HCT116 (cell line): ENCODE results near the gene MIGA1. TPM values are rescaled to one million over a fixed set of nuclear protein-coding genes. Genes with fewer than 3 reads are reported as not detected.

Experiments used
- ATAC-seq: fragments of 200-7000 bp; cut with Tn5 transposase; 2 replicates; pipeline ENCODE4 v1.9.1; 2020; ENCODE audit warnings: mild to moderate bottlenecking, moderate library complexity
- BruUV-seq: library from RNA; stranded (reverse); fragments of 400-500 nt; replicated peaks from 2 replicates; lab custom pipeline; 2021; lab: Mats Ljungman, UMichigan
- CTCF ChIA-PET: fragments of 300-600 bp; sonication (Branson Sonifier 250); formaldehyde crosslinking; loops from one replicate; lab custom pipeline; 2021; ENCODE audit warnings: antibody characterized with exemption; lab: Charles Lee
- POLR2A ChIA-PET: fragments of 300-600, 350-600 bp; sonication (Branson Sonifier 250); formaldehyde crosslinking; loops from one replicate; lab custom pipeline; 2021; ENCODE audit warnings: antibody characterized with exemption; lab: Charles Lee
- RAD21 ChIA-PET, 2 experiments: fragments of 300-600 bp; sonication (Branson Sonifier 250); formaldehyde crosslinking; loops; one replicate each; lab custom pipeline; 2023; ENCODE audit warnings: low total read pairs in 2 of 2; ENCODE audit not compliant: uncharacterized antibody in 2 of 2, unreplicated experiment in 2 of 2, low non-redundant PET in 1 of 2; lab: Charles Lee
- DNase-seq: peaks from one replicate; pipeline ENCODE4 v3.0.0-alpha.2; 2010; ENCODE audit warnings: low read depth, low spot score
- H2AFZ ChIP-seq: fragments of 200-600 bp; shearing (Covaris generic), sonication (generic); 2 replicates; pipeline ENCODE4 v1.6.1; 2017; ENCODE audit warnings: low read depth, mixed run types, mixed read lengths, antibody characterized with exemption, low read length; ENCODE audit not compliant: poor library complexity, severe bottlenecking
- H3K27ac ChIP-seq: 2 replicates; pipeline ENCODE4 v1.5.1; 2012; ENCODE audit warnings: low read depth, low read length
- H3K27me3 ChIP-seq: fragments of 200-600 bp; sonication (generic); 2 replicates; pipeline ENCODE4 v1.6.1; 2016; ENCODE audit warnings: mixed run types, low read length, mixed read lengths; ENCODE audit not compliant: insufficient read depth
- H3K36me3 ChIP-seq, 2 experiments: fragments of 200-500 bp in 1 of 2; fragments of 200-600 bp in 1 of 2; sonication (Bioruptor generic) in 1 of 2; sonication (generic) in 1 of 2; 2 replicates each; pipeline versions ENCODE4 v1.5.1 to v1.6.1; 2014 to 2016; ENCODE audit warnings: low read length in 2 of 2, inconsistent platforms in 1 of 2, mixed read lengths in 1 of 2, mixed run types in 1 of 2; ENCODE audit not compliant: insufficient read depth in 2 of 2, control insufficient read depth in 1 of 2
- H3K4me1 ChIP-seq, 2 experiments: fragments of 200-600 bp in 1 of 2; sonication (generic) in 1 of 2; 2 replicates each; pipeline versions ENCODE4 v1.5.1 to v1.6.1; 2012 to 2017; ENCODE audit warnings: low read length in 2 of 2, inconsistent platforms in 1 of 2, mild to moderate bottlenecking in 1 of 2, mixed read lengths in 1 of 2, mixed run types in 1 of 2, moderate library complexity in 1 of 2; ENCODE audit not compliant: insufficient read depth in 2 of 2, control insufficient read depth in 1 of 2
- H3K4me2 ChIP-seq: fragments of 200-600 bp; sonication (generic); 2 replicates; pipeline ENCODE4 v1.6.1; 2017; ENCODE audit warnings: mixed run types, low read length, mixed read lengths
- H3K4me3 ChIP-seq, 2 experiments: fragments of 200-600 bp in 1 of 2; sonication (generic) in 1 of 2; replicated peaks in 1 of 2; 2 replicates each; pipeline ENCODE4 v1.5.1; 2011 to 2016; ENCODE audit warnings: low read length in 2 of 2, control low read depth in 1 of 2, low read depth in 1 of 2, mild to moderate bottlenecking in 1 of 2, mixed read lengths in 1 of 2, mixed run types in 1 of 2
- H3K79me2 ChIP-seq: fragments of 200-600 bp; sonication (generic); 2 replicates; pipeline ENCODE4 v1.6.1; 2017; ENCODE audit warnings: mild to moderate bottlenecking, mixed run types, low read length, moderate library complexity, mixed read lengths; ENCODE audit not compliant: insufficient read depth
- H3K9ac ChIP-seq: fragments of 200-600 bp; sonication (generic); 2 replicates; pipeline ENCODE4 v1.6.1; 2016; ENCODE audit warnings: low read length, mixed read lengths
- H3K9me2 ChIP-seq: fragments of 200-600 bp; sonication (generic), shearing (Covaris generic); 2 replicates; pipeline ENCODE4 v1.6.1; 2017; ENCODE audit warnings: mixed run types, mild to moderate bottlenecking, moderate library complexity; ENCODE audit not compliant: insufficient read depth
- H3K9me3 ChIP-seq, 2 experiments: fragments of 200-500 bp in 1 of 2; fragments of 200-600 bp in 1 of 2; sonication (Bioruptor generic) in 1 of 2; sonication (generic) in 1 of 2; 2 replicates each; pipeline ENCODE4 v1.6.1; 2014 to 2017; ENCODE audit warnings: low read length in 2 of 2, mixed read lengths in 2 of 2, inconsistent platforms in 1 of 2, low read depth in 1 of 2, mild to moderate bottlenecking in 1 of 2, mixed run types in 1 of 2, moderate library complexity in 1 of 2; ENCODE audit not compliant: control insufficient read depth in 1 of 2, insufficient read depth in 1 of 2
- H4K20me1 ChIP-seq: fragments of 200-600 bp; sonication (generic), shearing (Covaris generic); 2 replicates; pipeline ENCODE4 v1.6.1; 2017; ENCODE audit warnings: mixed run types, mild to moderate bottlenecking, moderate library complexity; ENCODE audit not compliant: insufficient read depth
- ATF3 ChIP-seq: IDR thresholded peaks from 2 replicates; pipeline ENCODE4 v1.6.1; 2012
- CTCF ChIP-seq, 3 experiments: fragments of 200-600 bp in 1 of 3; sonication (generic) in 1 of 3; IDR thresholded peaks in 2 of 3; conservative IDR thresholded peaks in 1 of 3; 2 replicates each; pipeline ENCODE4 v1.5.1; 2012 to 2017; ENCODE audit warnings: low read depth in 2 of 3, low read length in 2 of 3, antibody characterized with exemption in 1 of 3, borderline replicate concordance in 1 of 3, control low read depth in 1 of 3, mild to moderate bottlenecking in 1 of 3, mixed read lengths in 1 of 3, mixed run types in 1 of 3, moderate library complexity in 1 of 3; ENCODE audit not compliant: insufficient read depth in 1 of 3
- EGR1 ChIP-seq: IDR thresholded peaks from 2 replicates; pipeline ENCODE4 v1.6.1; 2012; ENCODE audit warnings: low read depth
- EZH2phosphoT487 ChIP-seq: fragments of 200-600 bp; IDR thresholded peaks from 2 replicates; pipeline ENCODE4 v1.6.1; 2018; ENCODE audit warnings: antibody characterized with exemption, borderline replicate concordance
- FOSL1 ChIP-seq: IDR thresholded peaks from 2 replicates; pipeline ENCODE4 v1.6.1; 2012; ENCODE audit warnings: low read depth
- POLR2A ChIP-seq: IDR thresholded peaks from 2 replicates; pipeline ENCODE4 v1.7.0; 2011; ENCODE audit warnings: borderline replicate concordance; ENCODE audit not compliant: insufficient read depth, insufficient read length; ENCODE audit errors: extremely low read depth
- POLR2AphosphoS5 ChIP-seq: IDR thresholded peaks from 2 replicates; pipeline ENCODE4 v1.6.1; 2011; ENCODE audit warnings: mild to moderate bottlenecking, low read depth, low read length, moderate library complexity
- RAD21 ChIP-seq: IDR thresholded peaks from 2 replicates; pipeline ENCODE4 v1.6.1; 2012; ENCODE audit warnings: low read depth, mild to moderate bottlenecking
- SIN3A ChIP-seq: IDR thresholded peaks from 2 replicates; pipeline ENCODE4 v1.6.1; 2012; ENCODE audit warnings: low read depth
- SP1 ChIP-seq: IDR thresholded peaks from 2 replicates; pipeline ENCODE4 v1.6.1; 2012; ENCODE audit warnings: low read depth
- SRF ChIP-seq: IDR thresholded peaks from 2 replicates; pipeline ENCODE4 v1.6.1; 2012; ENCODE audit warnings: low read depth
- TCF7L2 ChIP-seq: IDR thresholded peaks from 2 replicates; pipeline ENCODE4 v1.7.0; 2011; ENCODE audit warnings: borderline replicate concordance, inconsistent platforms; ENCODE audit not compliant: insufficient read depth, insufficient read length; ENCODE audit errors: extremely low read depth
- YY1 ChIP-seq: IDR thresholded peaks from 2 replicates; pipeline ENCODE4 v1.6.1; 2011; ENCODE audit warnings: low read length, low read depth, moderate library complexity, mild to moderate bottlenecking; ENCODE audit not compliant: insufficient replicate concordance; ENCODE audit errors: extremely low read depth
- ZBTB33 ChIP-seq: IDR thresholded peaks from 2 replicates; pipeline ENCODE4 v1.6.1; 2011; ENCODE audit warnings: mild to moderate bottlenecking, low read length, moderate library complexity; ENCODE audit not compliant: insufficient replicate concordance; ENCODE audit errors: extremely low read depth
- ZFX ChIP-seq: fragments of 450-650 bp; IDR thresholded peaks from 2 replicates; pipeline ENCODE4 v1.6.1; 2017
- intact Hi-C: fragments of 100-400 bp; cut with micrococcal nuclease; formaldehyde crosslinking; loops from 2 replicates; pipeline ENCODE4 v1.10.0; 2022
- total RNA-seq: library from RNA; stranded (reverse); gene quantifications from one replicate; pipeline ENCODE4 v1.2.1, GENCODE V29; 2021; ENCODE audit not compliant: unreplicated experiment

MIGA1 gene
- total RNA-seq, 1 experiment from 2014 or later: 9.6 TPM

- H3K9me2 ChIP-seq: no peaks in the 10 kb centered on the region
- no TSS peak for BruUV-seq
- no peaks in the 10 kb centered on the region for H3K9me3 ChIP-seq
- H3K27me3 ChIP-seq: no peaks in the 10 kb centered on the region
- POLR2A ChIA-PET: no interaction called here
- DNase-seq (no peak), ATAC-seq (no peak)
- CTCF ChIA-PET: no interaction called here
- no peak overlapping the region for H3K4me2 ChIP-seq
- RAD21 ChIA-PET: no interaction called here
- no peak overlapping the region for H2AFZ ChIP-seq
- H3K79me2 ChIP-seq: no peaks in the 10 kb centered on the region
- H3K4me3 ChIP-seq: no peak overlapping the region
- no peak overlapping the region for H3K27ac ChIP-seq
- intact Hi-C loops: no loop called here
- H3K36me3 ChIP-seq: no peaks in the 10 kb centered on the region
- H3K4me1 ChIP-seq: peaks cover 3 to 7% of the 10 kb centered on the region in 2 experiments; a peak in 3 of 4 replicates
- TF ChIP-seq FOSL1 (no peak), EZH2phosphoT487 (no peak), TCF7L2 (no peak), CTCF (IDR thresholded peaks at IDR 0.05 in 2 of 3, conservative IDR thresholded peaks at IDR 0.05 in 1 of 3; ENCODE audit: borderline replicate concordance in 1 of 3, insufficient read depth in 1 of 3, low read depth in 2 of 3, low read length in 2 of 3) (no peak), RAD21 (no peak), ZBTB33 (no peak), EGR1 (no peak), ZFX (no peak), SIN3A (no peak), YY1 (no peak), POLR2AphosphoS5 (no peak), ATF3 (no peak), POLR2A (no peak), SRF (no peak), SP1 (no peak)
- no peak overlapping the region for H3K9ac ChIP-seq
- no peaks in the 10 kb centered on the region for H4K20me1 ChIP-seq
Observed at GRCh38 chr1:77829851-77830250, 50.4 kb downstream of the MIGA1 start.
